ENCODE measurements around the gene CWC27.
"Not testable (repeated sequence)": the region's sequence is repeated elsewhere in the genome, so short reads cannot be mapped to it uniquely, and the experiment has no call there.

GRCh38 chr5:64939422-64939771 is 170.7 kb downstream of the CWC27 start:
- TF ChIP-seq CTCF (IDR thresholded peaks at IDR 0.05); HOXA7 (CRISPR knock-in tag; IDR thresholded peaks at IDR 0.05); FOXS1 (CRISPR knock-in tag; IDR thresholded peaks at IDR 0.05); HDAC2 (IDR thresholded peaks at IDR 0.05); RFX5 (IDR thresholded peaks at IDR 0.05); POLR2A (IDR thresholded peaks at IDR 0.05; ENCODE audit: low read length); MAX (IDR thresholded peaks at IDR 0.05); MAZ (IDR thresholded peaks at IDR 0.05; ENCODE audit: borderline replicate concordance, low read depth, low read length); RAD21 (conservative IDR thresholded peaks at IDR 0.05 in 1 of 2, IDR thresholded peaks at IDR 0.05 in 1 of 2); JUN (IDR thresholded peaks at IDR 0.05): not testable (repeated sequence)
